ENCODE results near the gene TP53I11. TPM values are rescaled to one million over a fixed set of nuclear protein-coding genes. Genes with fewer than 3 reads are reported as not detected.

Gene TP53I11
- total RNA-seq, 1 experiment from 2014 or later: 94.2 TPM

DNA sequence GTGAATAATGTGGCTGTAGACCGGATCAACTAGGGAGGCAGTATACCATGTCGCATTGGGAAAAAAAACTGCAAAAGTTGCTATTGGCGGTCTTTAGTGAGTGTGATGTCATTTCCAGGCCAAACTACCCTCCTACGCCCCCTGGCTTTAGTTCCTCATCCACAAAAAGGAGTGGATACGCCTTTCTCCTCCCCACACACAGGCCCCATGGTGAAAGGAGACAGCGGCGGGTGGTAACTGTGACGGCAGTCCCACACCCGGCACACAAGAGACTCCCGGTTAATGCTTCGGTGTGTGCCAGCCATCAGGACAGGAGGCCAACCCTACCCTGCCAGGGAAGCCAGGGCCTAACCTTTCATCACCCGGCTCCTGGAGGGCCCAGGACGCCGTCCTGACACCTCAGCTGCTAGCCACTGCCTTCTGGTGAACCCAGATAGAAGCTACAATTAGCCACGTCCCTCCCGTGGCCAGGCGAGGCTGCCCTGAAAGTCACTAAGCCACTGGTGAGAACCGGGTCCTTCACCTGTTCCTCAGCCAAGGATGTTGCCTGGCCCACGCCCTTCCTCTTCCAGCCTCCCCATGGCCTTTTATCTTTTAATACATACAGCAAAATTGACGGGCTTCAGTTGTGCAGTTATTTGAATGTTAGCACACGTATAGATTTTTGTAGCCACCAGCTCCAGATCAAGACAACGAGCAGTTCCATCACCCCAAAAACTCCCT lies 10.8 kb downstream of the TP53I11 start:
- Mint-ChIP-seq H3K4me3 (no peak overlapping the region), H3K4me1 (peaks cover 27 to 63% of the 10 kb centered on the region in 2 experiments)
- no peak overlapping the region for H3K27ac ChIP-seq (ENCODE audit: insufficient read length, low read depth, low read length)

More for the DNA sequence above, 10.8 kb downstream of the TP53I11 start:
- H2BK20ac ChIP-seq (ENCODE audit: low read depth, low read length, poor library complexity, severe bottlenecking): no peak overlapping the region
- peaks cover 2% of the 10 kb centered on the region; the same call in 1 of the 2 replicates for H3K4me1 ChIP-seq (ENCODE audit: insufficient read depth, low read length)
- H3K79me2 ChIP-seq (ENCODE audit: insufficient read depth, low read length): no peaks in the 10 kb centered on the region
- H3K9ac ChIP-seq (ENCODE audit: extremely low read depth, insufficient read length, low read length): no peak overlapping the region
- no peak overlapping the region for H3K4ac ChIP-seq (ENCODE audit: low read depth, low read length)
- H3T11ph ChIP-seq (ENCODE audit: low read length): no peak overlapping the region
- no peak overlapping the region for H4K5ac ChIP-seq (ENCODE audit: insufficient read length, low read depth, low read length)
- H2BK120ac ChIP-seq (ENCODE audit: low read depth, low read length, poor library complexity, severe bottlenecking): no peak overlapping the region
- H3K56ac ChIP-seq (ENCODE audit: insufficient read length, low read depth, low read length): no peak overlapping the region
- H2BK12ac ChIP-seq (ENCODE audit: insufficient read length, low read depth, low read length): no peak overlapping the region
- no peak overlapping the region for H2AFZ ChIP-seq (ENCODE audit: low read length)
- no peak overlapping the region for H3K18ac ChIP-seq (ENCODE audit: insufficient read length, low read depth, low read length)
- WGBS (ENCODE audit: extremely low coverage, insufficient read length, low lambda C conversion rate): no CpG with 5 or more reads among the region's 22 CpGs
- no peak overlapping the region for H4K91ac ChIP-seq (ENCODE audit: insufficient read length, low read depth, low read length)
- H4K8ac ChIP-seq (replicated peaks; ENCODE audit: insufficient read length, low read depth, low read length): no peak overlapping the region
- DNase-seq: peak; percentile 69
- no peak overlapping the region for H2AK5ac ChIP-seq (ENCODE audit: insufficient read length, low read length)
- no peak overlapping the region for H2BK15ac ChIP-seq (ENCODE audit: low read depth, low read length)
- no peak overlapping the region for H3K23ac ChIP-seq (ENCODE audit: insufficient read length, low read depth, low read length)
- no peaks in the 10 kb centered on the region for H4K20me1 ChIP-seq (ENCODE audit: control insufficient read depth, insufficient read depth, insufficient read length)
- Mint-ChIP-seq H3K27ac (peak overlapping the region in 2 of 3 experiments; percentile 67 to 87; a peak in 3 of 7 replicates), H3K36me3 (ENCODE audit: insufficient read depth in 1 of 3, low read depth in 3 of 3) (peaks cover 2 to 34% (median 31%) of the 10 kb centered on the region in 3 experiments; a peak in 6 of 7 replicates), H3K9me3 (peaks cover 0 to 3% of the 10 kb centered on the region in 2 experiments; a peak in 2 of 5 replicates), H3K27me3 (ENCODE audit: low read depth) (no peaks in the 10 kb centered on the region)
- H3K4me2 ChIP-seq (ENCODE audit: insufficient read depth, insufficient read length, low read length): no peak overlapping the region
- H3K27me3 ChIP-seq (ENCODE audit: insufficient read depth, low read length): no peaks in the 10 kb centered on the region
- H3K14ac ChIP-seq (ENCODE audit: insufficient read depth, low read length): no peak overlapping the region
- H3K23me2 ChIP-seq (ENCODE audit: insufficient read length, low read depth, low read length, poor library complexity, severe bottlenecking): no peaks in the 10 kb centered on the region
- no peak overlapping the region for H2BK5ac ChIP-seq (ENCODE audit: insufficient read length, low read length)
- TF ChIP-seq, protein P1, sequence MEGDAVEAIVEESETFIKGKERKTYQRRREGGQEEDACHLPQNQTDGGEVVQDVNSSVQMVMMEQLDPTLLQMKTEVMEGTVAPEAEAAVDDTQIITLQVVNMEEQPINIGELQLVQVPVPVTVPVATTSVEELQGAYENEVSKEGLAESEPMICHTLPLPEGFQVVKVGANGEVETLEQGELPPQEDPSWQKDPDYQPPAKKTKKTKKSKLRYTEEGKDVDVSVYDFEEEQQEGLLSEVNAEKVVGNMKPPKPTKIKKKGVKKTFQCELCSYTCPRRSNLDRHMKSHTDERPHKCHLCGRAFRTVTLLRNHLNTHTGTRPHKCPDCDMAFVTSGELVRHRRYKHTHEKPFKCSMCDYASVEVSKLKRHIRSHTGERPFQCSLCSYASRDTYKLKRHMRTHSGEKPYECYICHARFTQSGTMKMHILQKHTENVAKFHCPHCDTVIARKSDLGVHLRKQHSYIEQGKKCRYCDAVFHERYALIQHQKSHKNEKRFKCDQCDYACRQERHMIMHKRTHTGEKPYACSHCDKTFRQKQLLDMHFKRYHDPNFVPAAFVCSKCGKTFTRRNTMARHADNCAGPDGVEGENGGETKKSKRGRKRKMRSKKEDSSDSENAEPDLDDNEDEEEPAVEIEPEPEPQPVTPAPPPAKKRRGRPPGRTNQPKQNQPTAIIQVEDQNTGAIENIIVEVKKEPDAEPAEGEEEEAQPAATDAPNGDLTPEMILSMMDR (conservative IDR thresholded peaks at IDR 0.05): peak; percentile 68
- H3K79me1 ChIP-seq (ENCODE audit: insufficient read depth, low read depth, low read length, poor library complexity, severe bottlenecking): no peaks in the 10 kb centered on the region
- no peaks in the 10 kb centered on the region for H3K9me3 ChIP-seq (ENCODE audit: control insufficient read depth, low read depth, low read length)
